ENCODE measurements around the gene MT1HL1.

The MT1HL1 gene

GRCh38 chr1:237004116-237004515 lies at the start of gene MT1HL1:
Gene MT1HL1 (minus strand): TSS chr1:237004441. CDS start chr1:237004372, 69 bp downstream.
- in situ Hi-C loops (cut with HindIII; ENCODE audit: low sequenced_read_pairs) = no loop called here

DNA sequence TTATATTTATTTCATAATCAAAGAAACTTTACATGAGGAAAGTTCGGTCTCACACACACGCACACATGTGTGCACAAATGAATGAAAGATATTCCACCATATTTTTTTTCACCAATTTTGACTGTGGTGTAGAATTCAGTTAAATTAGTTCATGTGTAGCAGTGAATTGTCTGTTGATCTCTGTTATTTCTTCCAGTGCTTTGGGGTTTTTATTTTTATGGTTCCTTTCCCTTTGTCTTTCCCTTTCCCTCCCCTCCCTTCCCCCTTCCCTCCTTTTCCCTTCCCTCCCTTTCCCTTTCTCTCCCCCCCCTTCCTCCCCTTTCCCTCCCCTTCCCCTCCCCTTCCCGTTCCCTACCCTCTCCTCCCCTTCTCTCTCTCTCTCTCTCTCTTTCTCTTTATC lies 46.7 kb upstream of the MT1HL1 start:
- in situ Hi-C loops (cut with HindIII; ENCODE audit: low sequenced_read_pairs) = no loop called here

GRCh38 chr1:237050185-237050584 lies 45.9 kb upstream of the MT1HL1 start:
- in situ Hi-C loops (cut with HindIII; ENCODE audit: low sequenced_read_pairs) = no loop called here

GRCh38 chr1:237048803-237049202 lies 44.6 kb upstream of the MT1HL1 start:
- in situ Hi-C loops (cut with HindIII; ENCODE audit: low sequenced_read_pairs) = no loop called here

- in situ Hi-C loops (cut with HindIII; ENCODE audit: low sequenced_read_pairs) = no loop called here
Observed at GRCh38 chr1:237045278-237046016, 41.2 kb upstream of the MT1HL1 start.

DNA sequence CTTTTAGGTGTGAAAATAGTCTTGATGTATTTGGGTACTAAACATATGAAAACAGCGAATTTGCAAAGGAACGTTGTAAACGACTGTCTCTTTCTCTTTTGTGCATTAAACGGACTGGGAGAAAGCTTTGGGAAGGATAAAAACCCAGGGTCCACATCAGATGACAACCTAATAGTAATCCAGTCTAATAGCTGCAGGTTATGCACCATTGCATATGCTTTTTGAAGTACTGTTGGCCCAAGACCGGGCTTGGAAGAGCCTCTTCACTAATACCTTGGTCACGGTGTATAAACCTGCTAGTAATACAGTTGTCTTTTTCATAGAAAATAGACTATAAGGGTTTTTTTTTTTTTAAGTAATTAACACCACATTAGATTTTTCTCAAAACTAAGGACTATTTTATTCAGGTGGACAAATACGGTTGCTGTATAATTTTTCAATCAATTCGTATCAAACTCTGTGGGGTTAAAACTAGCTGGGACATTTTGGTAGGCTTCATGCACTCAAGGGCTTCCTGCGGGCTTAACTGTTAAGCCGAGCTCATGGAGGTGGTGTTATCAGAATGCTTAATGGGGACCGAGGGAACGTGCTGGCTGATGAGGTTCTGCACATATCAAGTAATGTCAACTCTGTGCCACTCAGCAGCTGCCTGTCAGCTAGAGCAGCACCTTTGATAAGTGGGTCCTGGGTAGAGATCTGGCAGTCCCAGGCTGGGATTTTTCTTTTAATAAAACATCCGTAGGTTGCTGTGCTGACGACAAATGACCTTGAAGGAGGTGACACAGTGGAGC lies 39.8 kb upstream of the MT1HL1 start:
- in situ Hi-C loops (cut with HindIII; ENCODE audit: low sequenced_read_pairs) = no loop called here

DNA sequence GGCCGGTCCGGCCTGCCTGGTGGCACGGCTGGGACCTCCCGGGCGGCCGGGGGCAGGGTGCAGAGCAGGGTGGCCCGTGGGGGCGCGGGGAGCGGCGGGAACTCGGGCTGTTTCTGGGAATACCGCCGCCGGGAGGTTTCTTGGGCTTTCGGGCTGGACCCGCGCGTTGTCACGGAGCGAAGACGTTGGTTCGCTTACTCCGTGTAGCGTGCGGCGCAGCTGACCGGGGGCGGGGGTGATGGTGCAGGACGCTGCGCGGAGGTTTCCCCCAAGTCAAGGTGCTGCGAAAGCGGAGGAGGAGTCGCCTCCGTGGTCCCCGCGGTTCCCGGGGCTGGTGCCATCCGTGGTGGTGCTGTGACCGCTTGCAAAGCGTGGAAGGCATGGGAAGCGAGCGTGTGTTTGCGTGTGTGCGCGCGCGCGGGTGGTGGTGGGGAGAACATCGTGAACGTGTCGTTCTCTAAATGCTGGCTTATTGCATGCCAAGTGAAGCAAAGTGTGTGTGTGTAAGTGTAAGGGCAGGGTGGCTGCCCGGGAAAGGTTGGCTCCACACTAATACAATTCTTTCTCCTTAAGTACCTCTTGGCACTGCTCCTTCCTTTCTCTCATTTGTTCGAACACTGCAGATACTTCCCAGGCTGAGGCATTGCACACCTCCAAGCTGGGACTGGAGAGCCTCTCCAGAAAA lies 38.8 kb upstream of the MT1HL1 start:
- in situ Hi-C loops (cut with HindIII; ENCODE audit: low sequenced_read_pairs) = no loop called here

- in situ Hi-C loops (cut with HindIII; ENCODE audit: low sequenced_read_pairs) = no loop called here
Observed at GRCh38 chr1:237042526-237042891, 38.3 kb upstream of the MT1HL1 start.

DNA sequence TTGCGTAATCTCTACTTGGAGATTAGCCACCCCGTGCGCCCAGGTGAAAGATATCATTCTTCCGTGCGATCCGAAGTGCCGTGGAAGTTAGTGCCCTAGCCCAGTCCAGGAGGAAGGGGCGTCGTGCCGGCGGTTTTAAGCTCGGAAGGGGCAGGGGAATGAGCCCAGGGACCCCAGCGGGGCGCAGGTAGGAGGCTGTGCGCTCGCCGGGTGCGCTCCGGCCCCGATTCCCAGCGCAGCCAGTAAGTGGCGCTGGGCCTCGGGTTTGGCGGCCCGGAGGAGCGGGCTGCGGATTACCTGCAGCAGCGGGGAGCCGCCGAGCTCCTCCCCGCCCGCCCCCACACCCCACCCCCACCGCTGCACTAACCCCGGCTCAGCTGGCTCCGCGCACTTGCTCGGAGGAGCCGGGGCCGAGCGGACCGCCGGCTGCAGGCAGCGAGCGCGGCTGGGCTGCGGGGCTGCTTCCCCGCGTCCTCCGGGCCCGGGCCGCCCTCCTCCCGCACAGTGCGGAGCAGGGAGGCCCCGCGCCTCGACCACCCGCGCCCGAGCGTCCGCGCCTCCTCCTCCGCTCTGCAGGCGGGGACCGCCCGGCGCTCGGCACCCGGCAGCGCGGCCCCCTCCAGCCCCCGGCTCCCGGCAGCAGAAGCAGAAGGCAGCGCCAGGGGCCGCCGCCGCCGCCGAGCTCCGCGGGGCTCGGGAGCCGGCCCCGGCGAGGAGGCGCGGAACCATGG lies 37.7 kb upstream of the MT1HL1 start, which contains the start of gene RYR2:
Gene RYR2 (plus strand): TSS at position 390 of the 731 bp plus-strand sequence. CDS start 338 bp downstream, at position 728.
- in situ Hi-C loops (cut with HindIII; ENCODE audit: low sequenced_read_pairs) = no loop called here

DNA sequence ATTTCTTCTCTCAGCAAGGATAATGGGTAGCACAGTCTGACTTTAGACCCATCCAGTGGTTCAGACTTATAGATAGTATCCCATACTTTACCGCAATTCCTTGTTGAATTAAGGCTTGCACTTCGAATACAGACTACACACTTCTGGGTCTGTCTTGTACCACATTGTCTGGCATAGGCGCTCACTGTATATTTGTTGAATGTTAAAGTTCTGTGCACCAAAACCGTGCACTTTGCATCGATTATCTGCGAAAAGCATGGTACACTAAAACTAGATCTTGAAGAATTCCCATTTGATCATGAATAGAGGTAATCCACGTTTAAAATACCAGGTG lies 37.2 kb upstream of the MT1HL1 start:
- in situ Hi-C loops (cut with HindIII; ENCODE audit: low sequenced_read_pairs) = no loop called here

DNA sequence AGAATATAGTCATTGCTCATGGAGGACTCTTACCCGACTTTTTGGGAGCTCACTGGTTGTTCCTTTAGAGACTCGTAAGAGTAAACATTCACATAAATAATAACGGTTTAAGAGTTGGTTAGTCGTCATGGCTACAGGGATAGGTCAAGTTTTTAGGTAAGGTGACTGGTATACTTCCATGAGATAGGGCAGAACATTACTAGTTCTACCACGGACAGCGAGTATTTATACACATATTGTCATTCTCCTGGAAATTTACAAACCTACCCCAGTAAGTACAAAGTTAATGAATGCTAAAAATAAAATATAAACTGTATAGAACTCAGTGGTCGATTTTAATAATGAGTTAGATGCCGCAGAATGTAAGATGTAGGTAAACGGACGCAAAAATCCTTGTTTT lies 36.6 kb upstream of the MT1HL1 start:
- in situ Hi-C loops (cut with HindIII; ENCODE audit: low sequenced_read_pairs) = no loop called here

GRCh38 chr1:237038211-237038610 lies 34.0 kb upstream of the MT1HL1 start:
- in situ Hi-C loops (cut with HindIII; ENCODE audit: low sequenced_read_pairs) = no loop called here

DNA sequence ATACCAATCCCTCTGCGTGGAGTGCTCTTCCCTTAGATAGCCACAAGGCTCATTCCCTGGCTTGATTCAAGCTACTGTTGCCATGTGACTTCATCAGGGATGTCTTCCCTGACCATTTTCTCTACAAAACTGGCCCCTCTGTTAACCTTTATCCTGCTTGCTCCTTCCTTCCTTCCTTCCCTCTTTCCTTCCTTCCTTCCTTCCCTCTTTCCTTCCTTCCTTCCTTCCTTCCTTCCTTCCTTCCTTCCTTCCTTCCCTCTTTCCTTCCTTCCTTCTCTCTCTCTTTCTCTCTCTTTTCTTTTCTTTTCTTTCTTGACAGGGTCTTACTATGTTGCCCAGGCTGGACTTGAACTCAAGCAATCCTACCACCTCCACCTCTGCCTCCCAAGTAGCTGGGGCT lies 31.5 kb upstream of the MT1HL1 start:
- in situ Hi-C loops (cut with HindIII; ENCODE audit: low sequenced_read_pairs) = no loop called here

- in situ Hi-C loops (cut with HindIII; ENCODE audit: low sequenced_read_pairs) = no loop called here
Observed at GRCh38 chr1:237033804-237034203, 29.6 kb upstream of the MT1HL1 start.

- in situ Hi-C loops (cut with HindIII; ENCODE audit: low sequenced_read_pairs) = no loop called here
Observed at GRCh38 chr1:237033061-237033460, 28.8 kb upstream of the MT1HL1 start.

GRCh38 chr1:237032029-237032428 lies 27.8 kb upstream of the MT1HL1 start:
- in situ Hi-C loops (cut with HindIII; ENCODE audit: low sequenced_read_pairs) = no loop called here

GRCh38 chr1:237031480-237031879 lies 27.2 kb upstream of the MT1HL1 start:
- in situ Hi-C loops (cut with HindIII; ENCODE audit: low sequenced_read_pairs) = no loop called here

- in situ Hi-C loops (cut with HindIII; ENCODE audit: low sequenced_read_pairs) = no loop called here
Observed at GRCh38 chr1:237029850-237030535, 25.8 kb upstream of the MT1HL1 start.

DNA sequence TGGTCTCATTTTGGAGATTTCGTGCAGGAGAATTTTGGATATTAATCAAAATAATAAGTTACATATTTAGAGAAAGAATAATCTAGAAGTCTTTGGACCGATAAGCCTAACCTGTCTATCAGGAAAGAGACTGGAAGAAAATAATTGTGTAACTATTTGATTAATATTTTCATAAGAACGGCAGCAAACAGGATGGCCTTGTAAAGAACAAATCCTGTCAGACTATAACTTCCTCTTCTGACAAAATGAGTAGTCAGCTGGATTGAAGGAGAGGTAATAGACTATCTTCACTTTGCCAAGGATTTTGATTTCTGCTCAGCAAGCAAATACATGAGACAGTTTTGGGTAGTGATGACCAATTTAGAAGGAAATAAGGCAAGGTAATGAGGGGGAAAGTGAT lies 25.0 kb upstream of the MT1HL1 start:
- in situ Hi-C loops (cut with HindIII; ENCODE audit: low sequenced_read_pairs) = no loop called here

DNA sequence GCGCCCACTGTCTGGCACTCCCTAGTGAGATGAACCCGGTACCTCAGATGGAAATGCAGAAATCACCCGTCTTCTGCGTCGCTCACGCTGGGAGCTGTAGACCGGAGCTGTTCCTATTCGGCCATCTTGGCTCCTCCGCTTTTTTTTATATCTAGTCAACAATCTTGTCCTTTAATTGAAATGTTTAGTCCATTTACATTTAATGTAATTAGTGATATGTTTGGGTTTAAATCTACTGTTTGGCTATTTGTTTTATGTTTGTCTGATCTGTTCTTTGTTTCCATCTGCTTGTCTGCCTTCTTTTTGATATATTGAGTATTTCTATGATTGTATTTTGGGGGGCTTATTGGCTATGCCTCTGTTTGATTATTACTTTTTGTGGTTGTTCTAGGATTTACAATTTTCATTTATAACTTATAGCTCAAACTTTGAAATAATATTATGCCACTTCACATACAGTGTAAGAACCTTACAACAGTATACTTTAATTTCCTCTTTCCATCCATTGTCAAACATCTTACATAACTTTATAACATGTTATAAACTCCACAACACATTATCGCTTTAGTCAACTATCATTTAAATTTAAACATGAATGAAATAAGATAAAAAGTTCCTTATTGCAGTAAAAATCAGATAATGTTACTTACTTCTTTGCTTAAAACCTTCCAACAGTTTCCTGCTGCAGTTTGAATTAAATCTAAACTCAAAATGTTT lies 21.3 kb upstream of the MT1HL1 start:
- in situ Hi-C loops (cut with HindIII; ENCODE audit: low sequenced_read_pairs) = no loop called here
